K562 (cell line): Measurements from ENCODE around the gene HSPB1. TPM values are rescaled to one million over a fixed set of nuclear protein-coding genes. Genes with fewer than 3 reads are reported as not detected.

Experiments used
- DACH1 ChIP-seq: fragments of 450-650 bp; IDR thresholded peaks from 2 replicates; pipeline ENCODE4 v1.6.1; 2018; ENCODE audit not compliant: partially characterized antibody
- HDAC8 ChIP-seq: fragments of 450-650 bp; IDR thresholded peaks from 2 replicates; pipeline ENCODE4 v1.6.1; 2016; ENCODE audit warnings: mild to moderate bottlenecking, missing genetic modification characterization, moderate library complexity, missing compliant biosample characterization
- HEY1 ChIP-seq: fragments of 250-450 bp; sonication (Bioruptor Pico); IDR thresholded peaks from 2 replicates; pipeline ENCODE4 v1.5.0; 2020; ENCODE audit warnings: mild to moderate bottlenecking, moderate library complexity, borderline replicate concordance
- KDM1A ChIP-seq, 2 experiments: fragments of 450-650 bp; IDR thresholded peaks; 2 replicates each; pipeline ENCODE4 v1.6.1; 2016; ENCODE audit warnings: mild to moderate bottlenecking in 2 of 2
- MECOM ChIP-seq: fragments of 250-450 bp; sonication (Bioruptor Pico); IDR thresholded peaks from 2 replicates; pipeline ENCODE4 v1.8.0; 2022; ENCODE audit warnings: inconsistent platforms
- NFATC3 ChIP-seq: fragments of 450-650 bp; IDR thresholded peaks from 2 replicates; pipeline ENCODE4 v1.6.1; 2017; ENCODE audit warnings: mild to moderate bottlenecking
- NFE2L1 ChIP-seq: fragments of 450-650 bp; IDR thresholded peaks from 2 replicates; pipeline ENCODE4 v1.6.1; 2016; ENCODE audit warnings: missing genetic modification characterization, low read depth, mild to moderate bottlenecking, missing compliant biosample characterization, moderate library complexity, borderline replicate concordance
- NR2F6 ChIP-seq: fragments of 450-650 bp; formaldehyde crosslinking; IDR thresholded peaks from 2 replicates; pipeline ENCODE4 v1.4.0; 2020; ENCODE audit warnings: mild to moderate bottlenecking
- PHF8 ChIP-seq: fragments of 200-600 bp; sonication (generic); IDR thresholded peaks from 2 replicates; pipeline ENCODE4 v1.6.1; 2012; ENCODE audit warnings: mixed run types, mild to moderate bottlenecking, inconsistent platforms, low read length, moderate library complexity, borderline replicate concordance
- PPARD ChIP-seq: fragments of 250-450 bp; sonication (Bioruptor Pico); IDR thresholded peaks from 2 replicates; pipeline ENCODE4 v1.8.0; 2022; ENCODE audit warnings: inconsistent platforms, mild to moderate bottlenecking, moderate library complexity
- SMAD4 ChIP-seq: fragments of 250-450 bp; sonication (Bioruptor Pico); conservative IDR thresholded peaks from 2 replicates; pipeline ENCODE4 v1.8.0; 2021; ENCODE audit warnings: inconsistent platforms, mild to moderate bottlenecking, moderate library complexity
- TAF15 ChIP-seq: fragments of 200-400 bp; formaldehyde crosslinking; IDR thresholded peaks from 2 replicates; pipeline ENCODE4 v1.6.1; 2017; ENCODE audit warnings: mild to moderate bottlenecking, low read depth, low read length, moderate library complexity
- ZC3H4 ChIP-seq: sonication (generic); formaldehyde crosslinking; IDR thresholded peaks from 2 replicates; pipeline ENCODE4 v1.9.0; 2021; ENCODE audit warnings: missing genetic modification reagents, borderline replicate concordance
- ZNF239 ChIP-seq: fragments of 250-450 bp; sonication (Bioruptor Pico); IDR thresholded peaks from 2 replicates; pipeline ENCODE4 v1.4.0; 2020; ENCODE audit warnings: mild to moderate bottlenecking
- polyA plus RNA-seq, 8 experiments: library from polyadenylated mRNA; depleted of rRNA in 4 of 8; stranded (reverse) in 5 of 8; unstranded in 3 of 8; fragments of >200 nt; fragmentation: Nextera tagmentation in 2 of 8; fragmentation: Illumina TruSeq in 1 of 8; extraction: Ambion mirVana in 2 of 8; extraction: Trizol in 1 of 8; gene quantifications; 2 replicates each; pipeline versions ENCODE4 v1.2.1 to v1.2.3, GENCODE V29; 2011 to 2014; ENCODE audit warnings: inconsistent platforms in 1 of 8, missing spikeins in 1 of 8
- total RNA-seq, 7 experiments: library from RNA; depleted of rRNA in 6 of 7; stranded (reverse); fragments of >200 nt in 6 of 7; fragmentation: Illumina TruSeq in 2 of 7; extraction: Trizol in 2 of 7; gene quantifications; 2 replicates each; pipeline versions ENCODE4 v1.2.1 to v1.2.3, GENCODE V29; 2011 to 2021; ENCODE audit warnings: low replicate concordance in 1 of 7
- TF ChIP-seq, protein P1 (sequence below): sonication (generic); formaldehyde crosslinking; IDR thresholded peaks from 2 replicates; pipeline ENCODE4 v1.8.0; 2022; ENCODE audit warnings: missing genetic modification reagents, mild to moderate bottlenecking, borderline replicate concordance
- TF ChIP-seq, protein P2 (sequence below): sonication (generic); formaldehyde crosslinking; IDR thresholded peaks from 2 replicates; pipeline ENCODE4 v1.8.1; 2022; ENCODE audit warnings: missing genetic modification reagents
- TF ChIP-seq, protein P3 (sequence below): sonication (generic); formaldehyde crosslinking; IDR thresholded peaks from 2 replicates; pipeline ENCODE4 v1.8.0; 2022; ENCODE audit warnings: mild to moderate bottlenecking, missing genetic modification reagents
- TF ChIP-seq, protein P4 (sequence below): sonication (generic); formaldehyde crosslinking; IDR thresholded peaks from 2 replicates; pipeline ENCODE4 v1.8.0; 2022; ENCODE audit warnings: missing genetic modification reagents, mild to moderate bottlenecking, borderline replicate concordance

The HSPB1 gene
- total and polyA plus RNA-seq, 9 of the 15 experiments (the other 6 are each of a cell fraction or from before 2014, with no cell fraction given), result 27.1 to 522 (median 138) TPM

DNA sequence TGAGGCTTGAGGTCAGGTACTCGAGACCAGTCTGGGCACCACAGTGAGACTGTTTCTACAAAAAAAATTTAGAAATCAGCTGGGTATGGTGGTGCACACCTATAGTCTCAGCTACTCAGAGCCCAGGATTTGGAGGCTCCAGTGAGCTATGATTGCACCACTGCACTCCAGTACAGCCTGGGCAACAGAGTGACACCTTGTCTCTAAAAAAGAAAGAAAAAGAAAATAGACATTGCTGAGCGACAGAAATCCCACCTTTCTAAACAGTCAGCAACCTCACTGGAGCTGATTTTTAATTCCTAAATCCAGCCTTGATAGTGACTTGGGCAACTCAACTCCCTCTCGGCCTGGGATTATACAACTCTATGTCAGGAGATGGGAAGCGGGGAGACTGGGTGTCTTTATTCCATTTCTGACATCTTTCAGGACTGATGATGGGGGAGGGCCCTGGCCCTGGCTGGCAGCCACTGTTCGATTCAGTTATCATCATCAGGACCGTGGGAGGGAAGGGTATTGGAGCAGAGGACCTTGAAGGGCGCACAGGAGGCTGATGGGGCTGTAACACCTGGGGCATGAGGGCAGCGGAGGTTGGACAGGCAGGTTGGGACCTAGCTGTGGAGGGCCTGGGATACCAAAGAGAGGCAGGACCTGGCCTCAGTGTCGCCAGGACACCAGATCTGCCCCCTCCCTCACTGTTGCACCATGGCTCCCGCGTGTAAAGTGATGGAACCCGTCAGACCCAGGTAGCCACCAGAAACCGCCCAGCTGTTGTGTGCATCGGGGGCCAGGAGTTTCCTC, 14.7 kb downstream of the HSPB1 start (continued):
- TF ChIP-seq, protein P1, sequence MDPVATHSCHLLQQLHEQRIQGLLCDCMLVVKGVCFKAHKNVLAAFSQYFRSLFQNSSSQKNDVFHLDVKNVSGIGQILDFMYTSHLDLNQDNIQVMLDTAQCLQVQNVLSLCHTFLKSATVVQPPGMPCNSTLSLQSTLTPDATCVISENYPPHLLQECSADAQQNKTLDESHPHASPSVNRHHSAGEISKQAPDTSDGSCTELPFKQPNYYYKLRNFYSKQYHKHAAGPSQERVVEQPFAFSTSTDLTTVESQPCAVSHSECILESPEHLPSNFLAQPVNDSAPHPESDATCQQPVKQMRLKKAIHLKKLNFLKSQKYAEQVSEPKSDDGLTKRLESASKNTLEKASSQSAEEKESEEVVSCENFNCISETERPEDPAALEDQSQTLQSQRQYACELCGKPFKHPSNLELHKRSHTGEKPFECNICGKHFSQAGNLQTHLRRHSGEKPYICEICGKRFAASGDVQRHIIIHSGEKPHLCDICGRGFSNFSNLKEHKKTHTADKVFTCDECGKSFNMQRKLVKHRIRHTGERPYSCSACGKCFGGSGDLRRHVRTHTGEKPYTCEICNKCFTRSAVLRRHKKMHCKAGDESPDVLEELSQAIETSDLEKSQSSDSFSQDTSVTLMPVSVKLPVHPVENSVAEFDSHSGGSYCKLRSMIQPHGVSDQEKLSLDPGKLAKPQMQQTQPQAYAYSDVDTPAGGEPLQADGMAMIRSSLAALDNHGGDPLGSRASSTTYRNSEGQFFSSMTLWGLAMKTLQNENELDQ (CRISPR knock-in tag), result no peak
- TF ChIP-seq, protein P2, sequence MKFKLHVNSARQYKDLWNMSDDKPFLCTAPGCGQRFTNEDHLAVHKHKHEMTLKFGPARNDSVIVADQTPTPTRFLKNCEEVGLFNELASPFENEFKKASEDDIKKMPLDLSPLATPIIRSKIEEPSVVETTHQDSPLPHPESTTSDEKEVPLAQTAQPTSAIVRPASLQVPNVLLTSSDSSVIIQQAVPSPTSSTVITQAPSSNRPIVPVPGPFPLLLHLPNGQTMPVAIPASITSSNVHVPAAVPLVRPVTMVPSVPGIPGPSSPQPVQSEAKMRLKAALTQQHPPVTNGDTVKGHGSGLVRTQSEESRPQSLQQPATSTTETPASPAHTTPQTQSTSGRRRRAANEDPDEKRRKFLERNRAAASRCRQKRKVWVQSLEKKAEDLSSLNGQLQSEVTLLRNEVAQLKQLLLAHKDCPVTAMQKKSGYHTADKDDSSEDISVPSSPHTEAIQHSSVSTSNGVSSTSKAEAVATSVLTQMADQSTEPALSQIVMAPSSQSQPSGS (CRISPR knock-in tag), result no peak
- TF ChIP-seq HDAC8 (tag) (no peak), PPARD (CRISPR knock-in tag) (no peak), ZNF239 (CRISPR knock-in tag) (no peak), HEY1 (no peak), SMAD4 (CRISPR knock-in tag) (0 out of 2 replicates have a peak, but pooled peaks have one; percentile 2), NFE2L1 (no peak), DACH1 (no peak), PHF8 (no peak), NFATC3 (no peak), TAF15 (no peak), ZC3H4 (CRISPR knock-in tag) (no peak), NR2F6 (CRISPR knock-in tag) (0 out of 2 replicates have a peak, but pooled peaks have one; percentile 9), MECOM (CRISPR knock-in tag) (no peak), KDM1A (IDR thresholded peaks at IDR 0.05) (0 out of 4 replicates have a peak, but pooled peaks of 1 of the 2 experiments have one; percentile 43)
- TF ChIP-seq, protein P3, sequence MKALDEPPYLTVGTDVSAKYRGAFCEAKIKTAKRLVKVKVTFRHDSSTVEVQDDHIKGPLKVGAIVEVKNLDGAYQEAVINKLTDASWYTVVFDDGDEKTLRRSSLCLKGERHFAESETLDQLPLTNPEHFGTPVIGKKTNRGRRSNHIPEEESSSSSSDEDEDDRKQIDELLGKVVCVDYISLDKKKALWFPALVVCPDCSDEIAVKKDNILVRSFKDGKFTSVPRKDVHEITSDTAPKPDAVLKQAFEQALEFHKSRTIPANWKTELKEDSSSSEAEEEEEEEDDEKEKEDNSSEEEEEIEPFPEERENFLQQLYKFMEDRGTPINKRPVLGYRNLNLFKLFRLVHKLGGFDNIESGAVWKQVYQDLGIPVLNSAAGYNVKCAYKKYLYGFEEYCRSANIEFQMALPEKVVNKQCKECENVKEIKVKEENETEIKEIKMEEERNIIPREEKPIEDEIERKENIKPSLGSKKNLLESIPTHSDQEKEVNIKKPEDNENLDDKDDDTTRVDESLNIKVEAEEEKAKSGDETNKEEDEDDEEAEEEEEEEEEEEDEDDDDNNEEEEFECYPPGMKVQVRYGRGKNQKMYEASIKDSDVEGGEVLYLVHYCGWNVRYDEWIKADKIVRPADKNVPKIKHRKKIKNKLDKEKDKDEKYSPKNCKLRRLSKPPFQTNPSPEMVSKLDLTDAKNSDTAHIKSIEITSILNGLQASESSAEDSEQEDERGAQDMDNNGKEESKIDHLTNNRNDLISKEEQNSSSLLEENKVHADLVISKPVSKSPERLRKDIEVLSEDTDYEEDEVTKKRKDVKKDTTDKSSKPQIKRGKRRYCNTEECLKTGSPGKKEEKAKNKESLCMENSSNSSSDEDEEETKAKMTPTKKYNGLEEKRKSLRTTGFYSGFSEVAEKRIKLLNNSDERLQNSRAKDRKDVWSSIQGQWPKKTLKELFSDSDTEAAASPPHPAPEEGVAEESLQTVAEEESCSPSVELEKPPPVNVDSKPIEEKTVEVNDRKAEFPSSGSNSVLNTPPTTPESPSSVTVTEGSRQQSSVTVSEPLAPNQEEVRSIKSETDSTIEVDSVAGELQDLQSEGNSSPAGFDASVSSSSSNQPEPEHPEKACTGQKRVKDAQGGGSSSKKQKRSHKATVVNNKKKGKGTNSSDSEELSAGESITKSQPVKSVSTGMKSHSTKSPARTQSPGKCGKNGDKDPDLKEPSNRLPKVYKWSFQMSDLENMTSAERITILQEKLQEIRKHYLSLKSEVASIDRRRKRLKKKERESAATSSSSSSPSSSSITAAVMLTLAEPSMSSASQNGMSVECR (CRISPR knock-in tag), result no peak
- TF ChIP-seq, protein P4, sequence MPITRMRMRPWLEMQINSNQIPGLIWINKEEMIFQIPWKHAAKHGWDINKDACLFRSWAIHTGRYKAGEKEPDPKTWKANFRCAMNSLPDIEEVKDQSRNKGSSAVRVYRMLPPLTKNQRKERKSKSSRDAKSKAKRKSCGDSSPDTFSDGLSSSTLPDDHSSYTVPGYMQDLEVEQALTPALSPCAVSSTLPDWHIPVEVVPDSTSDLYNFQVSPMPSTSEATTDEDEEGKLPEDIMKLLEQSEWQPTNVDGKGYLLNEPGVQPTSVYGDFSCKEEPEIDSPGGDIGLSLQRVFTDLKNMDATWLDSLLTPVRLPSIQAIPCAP, result no peak
